GM23338 (cell line): ENCODE results near the gene CDH4. TPM values are rescaled to one million over a fixed set of nuclear protein-coding genes. Genes with fewer than 3 reads are reported as not detected.

Experiments used
- ATAC-seq: fragments of 200-7000 bp; cut with Tn5 transposase; 3 replicates; pipeline ENCODE4 v1.9.1; 2020
- DNase-seq: peaks from one replicate; pipeline ENCODE4 v3.0.0-alpha.2; 2015; ENCODE audit warnings: low spot score
- H2AFZ ChIP-seq: fragments of 200-600 bp; sonication (generic); 2 replicates; pipeline ENCODE4 v1.8.0; 2016; ENCODE audit warnings: antibody characterized with exemption, mild to moderate bottlenecking, moderate library complexity
- H3F3A ChIP-seq: fragments of 200-600 bp; sonication (generic); replicated peaks from 2 replicates; pipeline ENCODE4 v1.8.0; 2017; ENCODE audit warnings: antibody characterized with exemption, mixed run types, low read depth
- H3K27ac ChIP-seq: fragments of 200-600 bp; sonication (generic); 2 replicates; pipeline ENCODE4 v1.6.1; 2016; ENCODE audit warnings: low read depth
- H3K27me3 ChIP-seq: fragments of 200-600 bp; sonication (generic); 2 replicates; pipeline ENCODE4 v1.8.0; 2016; ENCODE audit warnings: mild to moderate bottlenecking, mixed run types, moderate library complexity; ENCODE audit not compliant: insufficient read depth
- H3K36me3 ChIP-seq: fragments of 200-600 bp; sonication (generic); 2 replicates; pipeline ENCODE4 v1.8.0; 2016; ENCODE audit warnings: mild to moderate bottlenecking; ENCODE audit not compliant: insufficient read depth
- H3K4me1 ChIP-seq: fragments of 200-600 bp; sonication (generic); 2 replicates; pipeline ENCODE4 v1.8.0; 2016; ENCODE audit warnings: mild to moderate bottlenecking, moderate library complexity; ENCODE audit not compliant: insufficient read depth
- H3K4me2 ChIP-seq: fragments of 200-600 bp; sonication (generic); 2 replicates; pipeline ENCODE4 v1.7.1; 2017; ENCODE audit warnings: mixed run types
- H3K4me3 ChIP-seq: fragments of 200-600 bp; sonication (generic); 2 replicates; pipeline ENCODE4 v1.6.1; 2016; ENCODE audit warnings: mixed run types
- H3K79me2 ChIP-seq: fragments of 200-600 bp; sonication (generic); replicated peaks from 2 replicates; pipeline ENCODE4 v1.8.0; 2017; ENCODE audit warnings: mild to moderate bottlenecking; ENCODE audit not compliant: insufficient read depth
- H3K9me2 ChIP-seq: fragments of 200-600 bp; sonication (generic); 2 replicates; pipeline ENCODE4 v1.8.0; 2017; ENCODE audit not compliant: insufficient read depth
- H4K20me1 ChIP-seq: fragments of 200-600 bp; sonication (generic); replicated peaks from 2 replicates; pipeline ENCODE4 v1.8.0; 2017; ENCODE audit warnings: mild to moderate bottlenecking; ENCODE audit not compliant: insufficient read depth
- H3K27ac Mint-ChIP-seq: 2 replicates; pipeline ENCODE4 v1.8.0; 2020; ENCODE audit warnings: inconsistent platforms, mild to moderate bottlenecking, moderate library complexity, mixed read lengths
- H3K27me3 Mint-ChIP-seq: 3 replicates; pipeline ENCODE4 v1.8.0; 2022; ENCODE audit warnings: low read depth, mild to moderate bottlenecking, moderate library complexity, mixed read lengths, inconsistent platforms; ENCODE audit not compliant: insufficient read depth, poor library complexity
- H3K36me3 Mint-ChIP-seq: 3 replicates; pipeline ENCODE4 v1.8.0; 2021; ENCODE audit warnings: low read depth, mild to moderate bottlenecking, inconsistent platforms, moderate library complexity, mixed read lengths
- H3K4me1 Mint-ChIP-seq: 3 replicates; pipeline ENCODE4 v1.8.0; 2020; ENCODE audit warnings: mild to moderate bottlenecking, inconsistent platforms, mixed read lengths
- H3K4me3 Mint-ChIP-seq: 3 replicates; pipeline ENCODE4 v1.8.0; 2021; ENCODE audit warnings: moderate library complexity, mild to moderate bottlenecking, inconsistent platforms, mixed read lengths
- H3K9me3 Mint-ChIP-seq: 3 replicates; pipeline ENCODE4 v1.8.0; 2020; ENCODE audit warnings: moderate library complexity, mild to moderate bottlenecking, inconsistent platforms, mixed read lengths
- CTCF ChIP-seq, 2 experiments: fragments of 200-600 bp in 1 of 2; sonication (generic) in 1 of 2; conservative IDR thresholded peaks; 2 replicates each; pipeline versions ENCODE4 v1.5.1 to v1.6.1; 2016 to 2017; ENCODE audit warnings: antibody characterized with exemption in 2 of 2, low read depth in 2 of 2, mild to moderate bottlenecking in 2 of 2, moderate library complexity in 1 of 2
- EZH2 ChIP-seq: fragments of 200-600 bp; sonication (generic); IDR thresholded peaks from one replicate; pipeline ENCODE4 v1.8.0; 2017; ENCODE audit warnings: antibody characterized with exemption, mild to moderate bottlenecking, low read depth; ENCODE audit not compliant: unreplicated experiment
- JUNB ChIP-seq: IDR thresholded peaks from one replicate; pipeline ENCODE4 v1.6.1; 2016; ENCODE audit warnings: antibody characterized with exemption; ENCODE audit not compliant: unreplicated experiment
- POLR2AphosphoS5 ChIP-seq: IDR thresholded peaks from 2 replicates; pipeline ENCODE4 v1.6.1; 2016; ENCODE audit warnings: antibody characterized with exemption, low read depth
- REST ChIP-seq: IDR thresholded peaks from one replicate; pipeline ENCODE4 v1.6.1; 2018; ENCODE audit warnings: antibody characterized with exemption; ENCODE audit not compliant: unreplicated experiment
- ZNF114 ChIP-seq: fragments of 250-450 bp; sonication (Bioruptor Pico); IDR thresholded peaks from 2 replicates; pipeline ENCODE4 v1.5.0; 2020; ENCODE audit warnings: mild to moderate bottlenecking, moderate library complexity
- polyA plus RNA-seq: library from polyadenylated mRNA; unstranded; fragments of >200 nt; fragmentation: Nextera tagmentation; extraction: Ambion mirVana; gene quantifications from 2 replicates; pipeline ENCODE4 v1.2.1, GENCODE V29; 2016
- total RNA-seq: library from RNA; depleted of rRNA; stranded (reverse); fragments of >200 nt; shearing (Covaris generic); gene quantifications from 2 replicates; pipeline ENCODE4 v1.2.3, GENCODE V29; 2014

Gene CDH4
- total and polyA plus RNA-seq, 2 experiments from 2014 or later, result 1.2 to 4.2 TPM

GRCh38 chr20:61459705-61460104 lies 207.6 kb downstream of the CDH4 start:
- no peak overlapping the region for H3K4me3 ChIP-seq
- no peaks in the 10 kb centered on the region for H4K20me1 ChIP-seq
- Mint-ChIP-seq H3K27me3 (peaks cover 10% of the 10 kb centered on the region), H3K36me3 (peaks cover 17% of the 10 kb centered on the region), H3K9me3 (peaks cover 26% of the 10 kb centered on the region), H3K4me1 (0 out of 3 replicates have a peak, but pooled peaks cover 2% of the 10 kb centered on the region), H3K4me3 (no peak overlapping the region), H3K27ac (no peak overlapping the region)
- peaks cover 10% of the 10 kb centered on the region; the same call in 1 of the 2 replicates for H3K9me2 ChIP-seq
- ATAC-seq (no peak), DNase-seq (no peak)
- TF ChIP-seq POLR2AphosphoS5 (no peak), ZNF114 (CRISPR knock-in tag) (no peak), REST (no peak), EZH2 (no peak)
- no peaks in the 10 kb centered on the region for H3K27me3 ChIP-seq
- H3K4me2 ChIP-seq, result no peak overlapping the region
- H3K79me2 ChIP-seq, result no peaks in the 10 kb centered on the region
- no peaks in the 10 kb centered on the region for H3K36me3 ChIP-seq
- peaks cover under 1% of the 10 kb centered on the region; the same call in 1 of the 2 replicates for H3K4me1 ChIP-seq
- no peaks in the 10 kb centered on the region for H3F3A ChIP-seq
- H2AFZ ChIP-seq, result no peak overlapping the region
- no peak overlapping the region for H3K27ac ChIP-seq

- Histone ChIP-seq H3K4me1 (no peaks in the 10 kb centered on the region), H2AFZ (0 out of 2 replicates have a peak overlapping the region, but pooled peaks have one; percentile 59), H3K27me3 (no peaks in the 10 kb centered on the region), H3K9me2 (peaks cover 5% of the 10 kb centered on the region; the same call in 1 of the 2 replicates), H3K27ac (no peak overlapping the region), H3K4me2 (no peak overlapping the region), H3F3A (no peaks in the 10 kb centered on the region), H3K79me2 (no peaks in the 10 kb centered on the region), H3K36me3 (no peaks in the 10 kb centered on the region), H3K4me3 (no peak overlapping the region), H4K20me1 (no peaks in the 10 kb centered on the region)
- H3K27ac Mint-ChIP-seq, result no peak overlapping the region
- no peak overlapping the region for H3K4me3 Mint-ChIP-seq
- peaks cover 6% of the 10 kb centered on the region; the same call in 2 of the 3 replicates for H3K4me1 Mint-ChIP-seq
- H3K9me3 Mint-ChIP-seq, result peaks cover 26% of the 10 kb centered on the region
- H3K27me3 Mint-ChIP-seq, result peaks cover 10% of the 10 kb centered on the region
- peaks cover 17% of the 10 kb centered on the region for H3K36me3 Mint-ChIP-seq
- ATAC-seq (peak; percentile 80), DNase-seq (peak; percentile 45)
- TF ChIP-seq CTCF (conservative IDR thresholded peaks at IDR 0.05; ENCODE audit: low read depth in 2 of 2) (peak; percentile 45 to 49), JUNB (no peak)
Measured at GRCh38 chr20:61460261-61461052, 208.4 kb downstream of the CDH4 start.
